Measurements from ENCODE around the gene IMMP2L. TPM values are rescaled to one million over a fixed set of nuclear protein-coding genes. Genes with fewer than 3 reads are reported as not detected.

Gene IMMP2L
- polyA plus RNA-seq, 1 donor (not counting 4 experiments of a cell fraction or from before 2014, with no cell fraction given), result 14.1 TPM

DNA sequence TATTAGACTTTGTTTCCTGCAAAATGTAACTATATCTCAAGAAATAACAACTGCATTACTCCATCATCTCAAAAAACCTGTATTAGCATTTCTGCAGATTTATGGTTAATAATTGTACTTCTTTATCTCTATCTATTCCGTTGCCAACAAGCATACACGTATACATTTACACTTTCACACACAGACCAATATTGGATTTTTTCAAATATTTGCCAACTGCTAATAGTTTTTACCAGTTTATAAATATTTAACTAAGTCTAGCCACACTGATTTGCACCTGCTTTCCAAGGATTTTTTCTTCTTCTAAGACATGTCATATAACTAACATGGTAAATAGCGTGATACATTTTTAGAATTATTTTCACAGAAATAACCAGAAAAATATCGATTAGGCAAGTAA lies 459.2 kb downstream of the IMMP2L start:
- Histone ChIP-seq H3K27me3 (ENCODE audit: control insufficient read depth, extremely low read depth, insufficient read depth, low read length) (no peaks in the 10 kb centered on the region), H3K4me1 (ENCODE audit: control insufficient read depth, extremely low read depth, insufficient read depth, low read length) (no peaks in the 10 kb centered on the region), H3K9ac (ENCODE audit: control insufficient read depth, extremely low read depth, insufficient read depth, low read length) (no peak overlapping the region), H3K27ac (ENCODE audit: control insufficient read depth, insufficient read depth, low read length) (no peak overlapping the region), H4K20me1 (ENCODE audit: control insufficient read depth, extremely low read depth, insufficient read depth, low read length) (no peaks in the 10 kb centered on the region), H2AFZ (ENCODE audit: control insufficient read depth, low read length) (no peak overlapping the region), H3K9me3 (ENCODE audit: control insufficient read depth, low read depth, low read length) (no peaks in the 10 kb centered on the region), H3K79me2 (ENCODE audit: control insufficient read depth, insufficient read depth, low read length) (no peaks in the 10 kb centered on the region), H3K36me3 (ENCODE audit: control insufficient read depth in 2 of 2, extremely low read depth in 1 of 2, insufficient read depth in 2 of 2, low read length in 2 of 2) (no peaks in the 10 kb centered on the region), H3K4me2 (ENCODE audit: control insufficient read depth, extremely low read depth, insufficient read depth, low read depth, low read length) (no peak overlapping the region), H3K9me1 (ENCODE audit: control insufficient read depth, extremely low read depth, insufficient read depth, low read length) (no peaks in the 10 kb centered on the region), H3K4me3 (ENCODE audit: control insufficient read depth in 2 of 3, extremely low read depth in 1 of 3, insufficient read depth in 2 of 3, low read depth in 1 of 3, low read length in 3 of 3) (no peak overlapping the region)
- FAIRE-seq (no peak), DNase-seq (ENCODE audit: low read depth, low spot score) (no peak)
- TF ChIP-seq EZH2 (IDR thresholded peaks at IDR 0.05; ENCODE audit: low read length), result no peak
- TF ChIP-seq, protein P1, sequence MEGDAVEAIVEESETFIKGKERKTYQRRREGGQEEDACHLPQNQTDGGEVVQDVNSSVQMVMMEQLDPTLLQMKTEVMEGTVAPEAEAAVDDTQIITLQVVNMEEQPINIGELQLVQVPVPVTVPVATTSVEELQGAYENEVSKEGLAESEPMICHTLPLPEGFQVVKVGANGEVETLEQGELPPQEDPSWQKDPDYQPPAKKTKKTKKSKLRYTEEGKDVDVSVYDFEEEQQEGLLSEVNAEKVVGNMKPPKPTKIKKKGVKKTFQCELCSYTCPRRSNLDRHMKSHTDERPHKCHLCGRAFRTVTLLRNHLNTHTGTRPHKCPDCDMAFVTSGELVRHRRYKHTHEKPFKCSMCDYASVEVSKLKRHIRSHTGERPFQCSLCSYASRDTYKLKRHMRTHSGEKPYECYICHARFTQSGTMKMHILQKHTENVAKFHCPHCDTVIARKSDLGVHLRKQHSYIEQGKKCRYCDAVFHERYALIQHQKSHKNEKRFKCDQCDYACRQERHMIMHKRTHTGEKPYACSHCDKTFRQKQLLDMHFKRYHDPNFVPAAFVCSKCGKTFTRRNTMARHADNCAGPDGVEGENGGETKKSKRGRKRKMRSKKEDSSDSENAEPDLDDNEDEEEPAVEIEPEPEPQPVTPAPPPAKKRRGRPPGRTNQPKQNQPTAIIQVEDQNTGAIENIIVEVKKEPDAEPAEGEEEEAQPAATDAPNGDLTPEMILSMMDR (optimal IDR thresholded peaks at IDR 0.05 in 1 of 3, IDR thresholded peaks at IDR 0.05 in 1 of 3, conservative IDR thresholded peaks at IDR 0.05 in 1 of 3; ENCODE audit: extremely low read depth in 1 of 3, insufficient read depth in 2 of 3, low read length in 3 of 3), result no peak
- dilution Hi-C loops (cut with MboI; ENCODE audit: extremely low pct_ligation_motif_present, low sequenced_read_pairs), result no loop called here

DNA sequence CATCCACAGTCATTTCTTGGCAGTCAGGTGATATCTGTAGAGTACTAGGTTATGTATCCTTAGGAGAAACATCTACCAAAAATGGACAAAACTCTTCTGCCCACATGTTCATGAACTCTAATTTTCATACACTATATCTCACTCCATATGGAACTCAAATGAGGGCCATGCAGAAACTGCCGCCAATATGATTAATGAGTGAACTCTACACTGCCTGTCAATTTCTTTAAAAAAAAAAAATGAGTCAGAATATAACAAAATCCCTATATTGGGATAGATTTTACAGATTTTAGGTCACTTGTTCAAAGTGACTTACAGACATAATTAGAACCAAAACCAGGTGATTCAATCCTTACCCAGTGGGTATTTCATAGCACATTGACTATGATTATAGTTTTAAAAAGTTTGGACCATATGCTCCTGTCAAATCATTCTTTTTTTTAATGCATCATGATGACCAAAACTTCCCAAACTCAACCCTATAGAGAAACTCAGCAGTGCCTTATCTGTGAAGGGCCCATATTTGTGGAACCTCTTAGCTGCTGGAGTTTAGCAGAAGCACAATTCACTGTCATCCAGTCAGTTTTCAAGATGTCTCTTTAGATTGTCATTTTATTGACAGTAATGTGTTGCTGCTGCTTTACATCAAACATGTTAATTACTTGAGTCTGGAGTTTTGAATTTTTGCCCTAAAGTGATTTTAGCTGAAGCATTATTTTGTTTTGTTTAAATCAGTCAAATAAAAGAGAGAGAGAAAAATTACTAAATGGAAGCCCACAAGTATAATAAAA lies 460.2 kb downstream of the IMMP2L start:
- no peaks in the 10 kb centered on the region for H4K20me1 ChIP-seq (ENCODE audit: control insufficient read depth, extremely low read depth, insufficient read depth, low read length)
- H3K4me2 ChIP-seq (ENCODE audit: control insufficient read depth, extremely low read depth, insufficient read depth, low read depth, low read length), result no peak overlapping the region
- H3K9me3 ChIP-seq (ENCODE audit: control insufficient read depth, low read depth, low read length), result no peaks in the 10 kb centered on the region
- dilution Hi-C loops (cut with MboI; ENCODE audit: extremely low pct_ligation_motif_present, low sequenced_read_pairs), result no loop called here
- no peaks in the 10 kb centered on the region for H3K4me1 ChIP-seq (ENCODE audit: control insufficient read depth, extremely low read depth, insufficient read depth, low read length)
- H3K9me1 ChIP-seq (ENCODE audit: control insufficient read depth, extremely low read depth, insufficient read depth, low read length), result no peaks in the 10 kb centered on the region
- H3K36me3 ChIP-seq (ENCODE audit: control insufficient read depth in 2 of 2, extremely low read depth in 1 of 2, insufficient read depth in 2 of 2, low read length in 2 of 2), result no peaks in the 10 kb centered on the region
- H3K4me3 ChIP-seq (ENCODE audit: control insufficient read depth in 2 of 3, extremely low read depth in 1 of 3, insufficient read depth in 2 of 3, low read depth in 1 of 3, low read length in 3 of 3), result no peak overlapping the region
- H3K27me3 ChIP-seq (ENCODE audit: control insufficient read depth, extremely low read depth, insufficient read depth, low read length), result no peaks in the 10 kb centered on the region
- no peak overlapping the region for H2AFZ ChIP-seq (ENCODE audit: control insufficient read depth, low read length)
- DNase-seq (ENCODE audit: low read depth, low spot score), result no peak
- H3K9ac ChIP-seq (ENCODE audit: control insufficient read depth, extremely low read depth, insufficient read depth, low read length), result no peak overlapping the region
- no peak for FAIRE-seq
- no peaks in the 10 kb centered on the region for H3K79me2 ChIP-seq (ENCODE audit: control insufficient read depth, insufficient read depth, low read length)
- no peak overlapping the region for H3K27ac ChIP-seq (ENCODE audit: control insufficient read depth, insufficient read depth, low read length)
- TF ChIP-seq, protein P1 (optimal IDR thresholded peaks at IDR 0.05 in 1 of 3, IDR thresholded peaks at IDR 0.05 in 1 of 3, conservative IDR thresholded peaks at IDR 0.05 in 1 of 3; ENCODE audit: extremely low read depth in 1 of 3, insufficient read depth in 2 of 3, low read length in 3 of 3), result no peak
- no peak for TF ChIP-seq EZH2 (IDR thresholded peaks at IDR 0.05; ENCODE audit: low read length)

Measured in keratinocyte (primary cell).